Fibroblast of peridontal ligament (primary cell): ENCODE data around the gene ACTN4.
"Not testable (repeated sequence)": the region's sequence is repeated elsewhere in the genome, so short reads cannot be mapped to it uniquely, and the experiment has no call there.

Experiments used
- DNase-seq: peaks from one replicate; pipeline ENCODE4 v3.0.0-alpha.2; 2010; ENCODE audit errors: extremely low read depth

ACTN4 gene

DNA sequence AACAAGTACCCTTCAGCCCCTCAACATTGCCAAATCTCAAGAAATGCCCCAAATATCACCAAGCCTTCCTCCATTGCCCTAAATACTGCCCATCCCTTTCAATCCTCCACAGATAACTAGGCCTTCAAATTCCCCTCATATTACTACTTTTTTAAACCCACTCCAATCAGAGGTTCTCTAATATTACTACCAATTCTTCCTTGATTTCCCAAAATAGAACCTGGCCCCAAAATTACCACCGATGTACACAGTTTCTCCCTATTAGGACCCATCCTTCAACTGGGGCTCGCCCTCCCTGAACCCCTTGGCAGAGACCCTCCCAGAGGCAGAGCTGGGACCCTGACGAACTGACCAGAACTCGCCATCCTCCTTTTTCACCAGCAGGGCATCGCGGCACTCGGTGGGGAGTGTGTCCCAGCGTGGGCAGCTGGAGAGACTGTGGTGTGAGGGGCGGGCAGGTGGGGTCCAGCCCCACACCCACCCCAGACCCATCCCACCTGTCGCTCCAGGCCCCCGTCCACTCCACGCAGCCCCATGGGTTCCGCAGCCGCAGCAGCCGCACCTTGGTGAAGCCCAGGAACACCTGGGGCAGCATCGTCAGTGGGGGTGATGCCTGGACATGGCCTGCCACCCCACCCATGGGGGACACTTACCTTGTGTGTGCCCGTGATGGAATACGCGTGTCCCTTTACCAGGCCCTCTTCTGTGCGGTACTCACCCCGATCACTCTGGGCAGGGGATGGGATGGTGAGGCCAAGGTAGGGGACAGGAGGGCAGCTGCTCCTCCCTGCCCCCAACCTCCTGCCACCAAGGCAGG, 90.7 kb downstream of the ACTN4 start:
- no peak for DNase-seq

GRCh38 chr19:38739440-38740256, 92.2 kb downstream of the ACTN4 start:
- DNase-seq, result no peak

DNA sequence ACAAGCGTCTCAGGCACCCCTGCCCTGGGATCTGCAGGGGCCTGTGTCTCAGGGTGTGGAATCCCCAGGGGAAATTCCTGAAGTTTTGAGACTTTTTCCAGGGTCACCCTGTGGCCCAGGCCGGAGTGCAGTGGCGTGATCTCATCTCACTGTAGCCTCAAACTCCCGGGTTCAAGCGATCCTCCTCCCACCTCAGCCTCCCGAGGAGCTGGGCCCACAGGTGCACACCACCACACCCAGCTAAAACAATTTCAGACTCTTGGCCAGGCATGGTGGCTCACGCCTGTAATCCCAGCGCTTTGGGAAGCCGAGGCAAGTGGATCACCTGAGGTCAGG, 92.8 kb downstream of the ACTN4 start:
- DNase-seq, result no peak

DNA sequence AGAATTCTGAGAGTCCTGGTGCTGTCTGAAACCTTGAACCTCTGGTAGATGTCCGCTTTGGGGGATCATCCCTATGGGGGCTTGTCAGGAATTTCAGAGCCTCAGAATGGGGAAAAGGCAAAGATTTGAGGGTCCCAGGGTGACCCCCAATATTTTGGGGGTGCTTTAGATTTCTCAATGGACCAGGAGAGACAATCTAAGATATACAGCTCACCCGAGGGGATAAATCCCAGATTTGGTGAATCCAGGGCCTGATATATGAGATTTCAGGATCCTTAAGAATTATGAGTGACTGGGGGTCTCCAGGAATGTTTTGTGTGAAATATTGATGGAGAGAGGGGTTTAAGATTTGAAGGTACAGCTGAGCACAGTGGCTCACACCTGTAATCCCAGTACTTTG, 93.5 kb downstream of the ACTN4 start:
- no peak for DNase-seq

- no peak for DNase-seq
These were observed 94.2 kb downstream of the ACTN4 start for GRCh38 chr19:38741670-38742069.

GRCh38 chr19:38742296-38742695, 94.8 kb downstream of the ACTN4 start:
- no peak for DNase-seq

GRCh38 chr19:38742906-38743305, 95.5 kb downstream of the ACTN4 start:
- no peak for DNase-seq

DNA sequence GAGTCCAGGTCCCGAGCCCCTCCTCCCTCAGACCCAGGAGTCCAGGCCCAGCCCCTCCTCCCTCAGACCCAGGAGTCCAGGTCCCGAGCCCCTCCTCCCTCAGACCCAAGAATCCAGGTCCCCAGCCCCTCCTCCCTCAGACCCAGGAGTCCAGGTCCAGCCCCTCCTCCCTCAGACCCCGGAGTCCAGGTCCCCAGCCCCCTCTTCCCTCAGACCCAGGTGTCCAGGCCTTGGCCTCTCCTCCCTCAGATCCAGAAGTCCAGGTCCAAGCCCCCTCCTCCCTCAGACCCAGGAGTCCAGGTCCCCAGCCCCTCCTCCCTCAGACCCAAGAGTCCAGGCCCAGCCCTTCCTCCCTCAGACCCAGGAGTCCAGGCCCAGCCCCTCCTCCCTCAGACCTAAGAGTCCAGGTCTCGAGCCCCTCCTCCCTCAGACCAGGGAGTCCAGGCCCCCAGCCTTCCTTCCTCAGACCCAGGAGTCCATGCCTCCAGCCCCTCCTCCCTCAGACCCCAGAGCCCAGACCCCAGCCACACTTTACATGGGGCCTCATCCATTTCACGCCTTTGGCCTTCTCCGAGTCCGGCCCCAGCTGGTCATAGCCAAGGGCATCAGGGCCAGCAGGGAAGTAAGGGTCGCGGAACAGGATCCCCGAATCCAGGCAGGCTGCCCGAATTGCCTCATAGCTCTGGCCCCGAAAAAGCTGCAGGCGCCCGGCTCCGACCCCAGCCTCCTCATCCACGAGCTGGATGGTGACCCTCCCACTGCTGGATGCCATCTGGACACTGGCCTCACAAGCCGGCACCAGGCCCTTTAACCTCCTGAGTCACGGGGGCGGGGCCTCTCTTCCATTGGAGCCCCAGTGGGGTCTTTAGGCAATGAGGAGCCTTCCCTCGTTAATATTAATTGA, 96.2 kb downstream of the ACTN4 start:
- no peak for DNase-seq

DNA sequence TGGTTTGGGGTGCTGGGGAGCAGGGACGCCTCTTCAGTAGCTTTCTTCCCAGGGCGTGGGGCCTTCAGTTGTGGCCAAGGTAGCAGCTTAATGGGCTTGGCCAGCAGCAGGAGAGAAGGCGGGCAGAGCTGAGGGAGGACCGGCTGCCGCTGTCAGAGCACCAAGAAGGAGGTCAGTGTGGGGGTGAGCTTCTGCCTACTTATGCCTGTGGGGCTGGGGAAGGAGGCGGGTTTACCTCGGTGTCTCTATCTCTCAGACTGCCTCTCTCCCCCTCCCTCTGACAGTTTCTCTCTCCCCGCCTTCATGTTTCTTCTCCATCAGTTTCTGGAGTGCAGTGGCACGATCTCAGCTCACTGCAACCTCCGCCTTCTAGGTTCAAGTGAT, 96.8 kb downstream of the ACTN4 start, which contains the start of gene CAPN12:
TSS of gene CAPN12 (minus strand) at position 177 of the 384 bp plus-strand sequence. CDS start 309 bp downstream, outside the sequence.
- no peak for DNase-seq

- DNase-seq, result no peak
These were observed 97.4 kb downstream of the ACTN4 start for GRCh38 chr19:38744874-38745273.

DNA sequence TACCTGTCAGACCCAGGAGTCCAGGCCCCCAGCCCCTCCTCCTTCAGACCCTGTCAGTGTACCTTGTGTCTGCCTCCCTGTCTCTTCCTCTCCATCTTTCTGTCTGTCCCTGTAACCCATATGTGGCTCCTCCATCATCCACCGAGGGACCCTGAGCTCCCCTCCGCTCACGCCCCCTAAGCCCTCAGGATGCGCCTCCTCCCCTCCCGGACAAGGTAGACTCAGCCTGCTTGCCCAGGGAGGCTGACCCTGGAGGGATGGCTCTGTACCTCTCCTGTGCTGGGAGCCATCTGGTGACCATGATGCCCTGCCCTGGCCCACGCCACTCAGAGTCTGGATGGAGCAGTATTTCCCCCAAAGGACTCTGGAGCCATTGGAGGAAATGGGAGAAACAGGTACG, 97.9 kb downstream of the ACTN4 start:
- no peak for DNase-seq

DNA sequence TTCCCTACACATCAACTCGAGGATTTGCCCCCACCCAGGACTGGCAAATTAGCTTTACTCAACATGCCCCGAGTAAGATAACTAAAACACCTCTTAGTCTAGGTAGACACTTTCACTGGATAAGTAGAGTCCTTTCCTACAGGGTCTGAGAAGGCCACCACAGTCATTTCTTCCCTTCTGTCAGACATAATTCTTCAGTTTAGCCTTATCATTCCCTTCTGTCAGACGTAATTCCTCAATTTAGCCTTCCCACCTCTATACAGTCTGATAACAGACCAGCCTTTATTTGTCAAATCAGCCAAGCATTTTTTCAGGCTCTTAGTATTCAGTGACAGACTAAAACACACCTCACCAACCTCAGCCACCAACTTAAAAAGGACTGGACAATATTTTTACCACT, 106.3 kb downstream of the ACTN4 start:
- not testable (repeated sequence) for DNase-seq

GRCh38 chr19:38754196-38754595, 106.7 kb downstream of the ACTN4 start:
- not testable (repeated sequence) for DNase-seq

- no peak for DNase-seq
These were observed 112.1 kb downstream of the ACTN4 start for GRCh38 chr19:38759590-38760003.

- not testable (repeated sequence) for DNase-seq
These were observed 113.5 kb downstream of the ACTN4 start for GRCh38 chr19:38760805-38761517.

- DNase-seq, result not testable (repeated sequence)
These were observed 114.5 kb downstream of the ACTN4 start for GRCh38 chr19:38761884-38762389.

- DNase-seq, result no peak
These were observed 116.4 kb downstream of the ACTN4 start for GRCh38 chr19:38763795-38764220.

DNA sequence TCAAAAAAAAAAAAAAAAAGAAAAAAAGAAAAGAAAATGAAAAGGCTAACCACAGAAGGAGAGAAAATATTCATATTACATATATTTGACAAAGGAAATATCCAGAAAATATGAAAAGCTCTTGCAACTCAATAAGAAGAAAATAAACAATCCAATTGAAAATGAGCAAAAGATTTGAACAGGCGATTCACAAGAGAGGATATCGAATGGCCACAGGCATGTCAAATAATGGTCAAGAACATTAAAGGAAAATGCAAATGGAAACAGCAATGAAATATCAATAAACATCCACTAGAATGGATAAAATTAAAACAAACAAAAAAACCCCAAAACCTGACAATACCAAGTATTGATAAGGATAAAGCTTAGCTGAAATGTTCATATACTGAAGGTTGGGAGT, 117.8 kb downstream of the ACTN4 start:
- no peak for DNase-seq

DNA sequence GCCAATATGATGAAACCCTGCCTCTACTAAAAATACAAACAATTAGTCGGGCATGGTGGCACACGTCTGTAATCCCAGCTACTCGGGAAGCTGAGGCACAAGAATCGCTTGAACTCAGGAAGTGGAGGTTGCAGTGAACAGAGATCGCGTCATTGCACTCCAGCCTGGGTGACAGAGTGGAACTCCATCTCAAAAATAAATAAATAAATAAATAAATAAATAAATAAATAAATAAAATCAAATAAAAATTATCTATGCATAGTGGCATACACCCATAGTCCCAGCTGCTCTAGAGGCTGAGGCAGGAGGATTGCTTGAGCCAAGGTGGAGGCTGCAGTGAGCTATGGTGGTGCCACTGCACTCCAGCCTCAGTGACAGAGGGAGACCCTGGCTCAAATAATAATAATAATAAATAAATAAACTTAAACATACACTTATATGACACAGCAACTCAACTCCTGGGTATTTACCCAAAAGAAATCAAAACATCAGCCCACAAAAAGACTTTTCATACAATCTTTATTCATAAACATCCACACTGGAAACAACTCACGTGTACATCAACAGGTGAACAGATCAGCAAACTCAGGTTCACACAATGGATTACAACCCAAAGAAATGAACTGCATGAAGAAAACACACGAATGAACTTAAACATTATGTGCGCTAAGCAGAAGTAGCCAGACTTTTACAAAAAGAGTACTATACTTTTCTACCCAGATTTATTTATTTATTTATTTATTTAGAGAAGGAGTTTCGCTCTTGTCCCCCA, 119.0 kb downstream of the ACTN4 start:
- no peak for DNase-seq

GRCh38 chr19:38769635-38770211, 122.3 kb downstream of the ACTN4 start:
- peak; percentile 49 for DNase-seq
